CD4-positive, alpha-beta T cell treated with Interleukin-4 for 4 hours (primary cell): ENCODE results near the gene KIAA1549.
A peak's percentile ranks its signal among the peaks of the same experiment; 100 is the strongest.
"Not testable (repeated sequence)": the region's sequence is repeated elsewhere in the genome, so short reads cannot be mapped to it uniquely, and the experiment has no call there.

Experiments
- DNase-seq: peaks from one replicate; pipeline ENCODE4 v3.0.0-alpha.2; 2020

KIAA1549 gene

GRCh38 chr7:138981332-138982203 lies at the start of gene KIAA1549:
KIAA1549 (minus strand) TSS chr7:138981389; CDS start chr7:138981269, 120 bp downstream.
- peak; percentile 19 for DNase-seq

GRCh38 chr7:139029353-139029752 lies 48.2 kb upstream of the KIAA1549 start:
- DNase-seq: no peak

- DNase-seq: no peak
Observed at GRCh38 chr7:139026551-139026950, 45.4 kb upstream of the KIAA1549 start.

GRCh38 chr7:139025861-139026260 lies 44.7 kb upstream of the KIAA1549 start:
- DNase-seq: not testable (repeated sequence)

GRCh38 chr7:139023076-139023475 lies 41.9 kb upstream of the KIAA1549 start:
- no peak for DNase-seq

- no peak for DNase-seq
Observed at GRCh38 chr7:139022286-139022685, 41.1 kb upstream of the KIAA1549 start.

- no peak for DNase-seq
Observed at GRCh38 chr7:139018910-139019309, 37.7 kb upstream of the KIAA1549 start.

- peak; percentile 74 for DNase-seq
Observed at GRCh38 chr7:139016931-139017511, 35.8 kb upstream of the KIAA1549 start.

GRCh38 chr7:139011373-139011772 lies 30.2 kb upstream of the KIAA1549 start:
- DNase-seq: no peak

GRCh38 chr7:139004321-139005090 lies 23.3 kb upstream of the KIAA1549 start:
- DNase-seq: no peak

GRCh38 chr7:138999414-138999813 lies 18.2 kb upstream of the KIAA1549 start:
- no peak for DNase-seq

GRCh38 chr7:138992052-138992531 lies 10.9 kb upstream of the KIAA1549 start:
- DNase-seq: no peak

- no peak for DNase-seq
Observed at GRCh38 chr7:138987686-138988085, 6.5 kb upstream of the KIAA1549 start.

- DNase-seq: no peak
Observed at GRCh38 chr7:138982204-138982623, 1.0 kb upstream of the KIAA1549 start.

- DNase-seq: no peak
Observed at GRCh38 chr7:138980563-138981291, 462 bp downstream of the KIAA1549 start.

GRCh38 chr7:138979988-138980562 lies 1.1 kb downstream of the KIAA1549 start:
- no peak for DNase-seq

- DNase-seq: no peak
Observed at GRCh38 chr7:138979226-138979979, 1.8 kb downstream of the KIAA1549 start.

- no peak for DNase-seq
Observed at GRCh38 chr7:138978541-138979184, 2.5 kb downstream of the KIAA1549 start.

- not testable (repeated sequence) for DNase-seq
Observed at GRCh38 chr7:138976161-138976560, 5.0 kb downstream of the KIAA1549 start.

- no peak for DNase-seq
Observed at GRCh38 chr7:138975343-138976104, 5.7 kb downstream of the KIAA1549 start.
